Measurements from ENCODE around the gene TLCD1.

- no peak; the same call in 1 of the 2 replicates for TF ChIP-seq CTCF (conservative IDR thresholded peaks at IDR 0.05)
- TF ChIP-seq EZH2 (IDR thresholded peaks at IDR 0.05; ENCODE audit: low read depth) = no peak
These were observed 8.3 kb downstream of the TLCD1 start, which contains the start of gene RAB34 for GRCh38 chr17:28717578-28718332.

Measured in PC-9 (cell line).